K562 (cell line): ENCODE measurements around the gene JAG2. TPM values are rescaled to one million over a fixed set of nuclear protein-coding genes. Genes with fewer than 3 reads are reported as not detected.

ENCODE experiments used
- ATAC-seq: fragments of 200-7000 bp; cut with Tn5 transposase; 3 replicates; pipeline ENCODE4 v1.9.1; 2020; ENCODE audit warnings: moderate library complexity
- BruUV-seq: library from RNA; stranded (reverse); fragments of 400-500 nt; replicated peaks from 2 replicates; lab custom pipeline; 2021; lab: Mats Ljungman, UMichigan
- CTCF ChIA-PET: fragments of 300-600 bp; formaldehyde crosslinking; extraction: SDS; loops from one replicate; lab custom pipeline; 2021; ENCODE audit warnings: low intra/inter-chr PET ratio; lab: Yijun Ruan, JAX
- POLR2A ChIA-PET: fragments of 300-600, 350-650 bp; sonication (Branson Sonifier 250); formaldehyde crosslinking; extraction: SDS; loops from one replicate; lab custom pipeline; 2021; ENCODE audit warnings: antibody characterized with exemption, inconsistent platforms; lab: Yijun Ruan, JAX
- DNase-seq, 4 experiments: peaks; one replicate each; pipeline versions ENCODE4 v3.0.0 to v3.0.0-alpha.2; 2011 to 2018; ENCODE audit warnings: low spot score in 3 of 4, mixed read lengths in 3 of 4; ENCODE audit errors: extremely low read depth in 1 of 4
- FAIRE-seq: peaks from 2 replicates; lab custom pipeline; 2011; peaks lifted over from hg19 to GRCh38; lab: Jason Lieb, UNC
- H2AFZ ChIP-seq: 2 replicates; pipeline ENCODE4 v1.6.0; 2011; ENCODE audit warnings: low read depth, low read length, control low read depth, inconsistent platforms
- H3K27ac ChIP-seq: fragments of 200-600 bp; 3 replicates; pipeline ENCODE4 v1.8.0; 2011; ENCODE audit warnings: low read depth, mild to moderate bottlenecking, control low read depth, inconsistent platforms, low read length, moderate library complexity, mixed read lengths; ENCODE audit errors: extremely low read depth
- H3K27me3 ChIP-seq, 2 experiments: fragments of 300-600 bp in 1 of 2; 2 replicates in 1 of 2; 3 replicates in 1 of 2; pipeline versions ENCODE4 v1.6.0 to v1.8.0; 2011; ENCODE audit warnings: inconsistent platforms in 2 of 2, low read length in 2 of 2, mild to moderate bottlenecking in 1 of 2, mixed read lengths in 1 of 2, moderate library complexity in 1 of 2; ENCODE audit not compliant: control insufficient read depth in 2 of 2, insufficient read depth in 2 of 2
- H3K36me3 ChIP-seq: fragments of 300-600 bp; 3 replicates; pipeline ENCODE4 v1.8.0; 2011; ENCODE audit warnings: mild to moderate bottlenecking, low read length, inconsistent platforms; ENCODE audit not compliant: control insufficient read depth, insufficient read depth
- H3K4me1 ChIP-seq, 2 experiments: fragments of 200-600 bp in 1 of 2; replicated peaks in 1 of 2; 2 replicates in 1 of 2; 3 replicates in 1 of 2; pipeline versions ENCODE4 v1.5.1 to v1.8.0; 2011; ENCODE audit warnings: inconsistent platforms in 2 of 2, low read length in 2 of 2, mild to moderate bottlenecking in 1 of 2, mixed read lengths in 1 of 2, moderate library complexity in 1 of 2; ENCODE audit not compliant: control insufficient read depth in 2 of 2, insufficient read depth in 2 of 2
- H3K4me2 ChIP-seq: 2 replicates; pipeline ENCODE4 v1.6.1; 2011; ENCODE audit warnings: low read length, control low read depth, inconsistent platforms, mixed read lengths; ENCODE audit not compliant: insufficient read depth
- H3K4me3 ChIP-seq: fragments of 200-600 bp; sonication (generic), shearing (Covaris generic); 2 replicates; pipeline ENCODE4 v1.5.1; 2016; ENCODE audit warnings: control low read depth, inconsistent platforms
- H3K79me2 ChIP-seq: fragments of 200-600 bp; 3 replicates; pipeline ENCODE4 v1.8.0; 2011; ENCODE audit warnings: low read length, inconsistent platforms; ENCODE audit not compliant: control insufficient read depth, insufficient read depth
- H3K9ac ChIP-seq, 2 experiments: 2 replicates each; pipeline versions ENCODE4 v1.6.0 to v1.6.1; 2011; ENCODE audit warnings: low read depth in 2 of 2, low read length in 2 of 2, control low read depth in 1 of 2, inconsistent platforms in 1 of 2, mild to moderate bottlenecking in 1 of 2, mixed read lengths in 1 of 2; ENCODE audit not compliant: insufficient read depth in 1 of 2
- H3K9me1 ChIP-seq: one replicate; pipeline ENCODE4 v1.6.0; 2011; ENCODE audit warnings: inconsistent platforms, mild to moderate bottlenecking, low read length, moderate library complexity; ENCODE audit not compliant: control insufficient read depth, insufficient read depth
- H3K9me3 ChIP-seq: replicated peaks from 2 replicates; pipeline ENCODE4 v1.5.1; 2011; ENCODE audit warnings: low read depth, low read length, inconsistent platforms; ENCODE audit not compliant: control insufficient read depth, insufficient read depth
- H4K20me1 ChIP-seq: replicated peaks from 2 replicates; pipeline ENCODE4 v1.6.1; 2011; ENCODE audit warnings: low read length, inconsistent platforms, mixed read lengths; ENCODE audit not compliant: control insufficient read depth, insufficient read depth
- EGR1 ChIP-seq: fragments of 450-650 bp; conservative IDR thresholded peaks from 2 replicates; pipeline ENCODE4 v1.6.1; 2017; ENCODE audit warnings: mild to moderate bottlenecking
- RHOXF2B ChIP-seq: fragments of 250-450 bp; sonication (Bioruptor Pico); conservative IDR thresholded peaks from 2 replicates; pipeline ENCODE4 v1.5.1; 2021
- WGBS: fragments of 100-300 bp; shearing (Covaris generic); methylation state at CpG from one replicate; pipeline ENCODE4 v1.1.6; 2016; ENCODE audit warnings: low coverage, mixed read lengths; ENCODE audit not compliant: insufficient coverage; ENCODE audit errors: missing lambda C conversion rate; 5-methylcytosine and 5-hydroxymethylcytosine counted together
- in situ Hi-C: fragments of 300-500 bp; cut with MboI; formaldehyde crosslinking; loops from 4 replicates; pipeline ENCODE4 v1.15.0; 2018; ENCODE audit warnings: inconsistent platforms, mixed read lengths
- intact Hi-C: fragments of 100-400 bp; cut with micrococcal nuclease; formaldehyde crosslinking; loops from 2 replicates; pipeline ENCODE4 v1.14.2; 2022
- polyA plus RNA-seq, 8 experiments: library from polyadenylated mRNA; depleted of rRNA in 4 of 8; stranded (reverse) in 5 of 8; unstranded in 3 of 8; fragments of >200 nt; fragmentation: Nextera tagmentation in 2 of 8; fragmentation: Illumina TruSeq in 1 of 8; extraction: Ambion mirVana in 2 of 8; extraction: Trizol in 1 of 8; gene quantifications; 2 replicates each; pipeline versions ENCODE4 v1.2.1 to v1.2.3, GENCODE V29; 2011 to 2014; ENCODE audit warnings: inconsistent platforms in 1 of 8, missing spikeins in 1 of 8
- total RNA-seq, 7 experiments: library from RNA; depleted of rRNA in 6 of 7; stranded (reverse); fragments of >200 nt in 6 of 7; fragmentation: Illumina TruSeq in 2 of 7; extraction: Trizol in 2 of 7; gene quantifications; 2 replicates each; pipeline versions ENCODE4 v1.2.1 to v1.2.3, GENCODE V29; 2011 to 2021; ENCODE audit warnings: low replicate concordance in 1 of 7

JAG2 gene
- total and polyA plus RNA-seq, 9 of the 15 experiments (the other 6 are each of a cell fraction or from before 2014, with no cell fraction given): 0.25 to 48.4 (median 8.6) TPM

- H3K9me1 ChIP-seq: no peaks in the 10 kb centered on the region
- intact Hi-C loops: loop anchor here (5.0 kb wide), 1 partner anchor 80 kb away; no protein-coding TSS in a partner anchor
- TF ChIP-seq RHOXF2B (CRISPR knock-in tag) (no peak), EGR1 (0 out of 2 replicates have a peak, but pooled peaks have one; percentile 16)
- TF ChIP-seq, all 486 proteins: peak for 1
- Histone ChIP-seq H3K27ac (no peak overlapping the region), H3K4me1 (peaks cover 3 to 73% of the 10 kb centered on the region in 2 experiments; a peak in 3 of 5 replicates), H3K9ac (no peak overlapping the region), H3K27me3 (peaks cover 0 to 5% of the 10 kb centered on the region in 2 experiments; a peak in 1 of 5 replicates), H4K20me1 (peaks cover 12% of the 10 kb centered on the region; the same call in 1 of the 2 replicates), H3K9me3 (no peaks in the 10 kb centered on the region), H3K36me3 (no peaks in the 10 kb centered on the region), H3K4me2 (no peak overlapping the region), H3K4me3 (no peak overlapping the region), H2AFZ (no peak overlapping the region), H3K79me2 (no peaks in the 10 kb centered on the region)
- no peak for FAIRE-seq
- in situ Hi-C loops: loop anchor here (5.0 kb wide), 1 partner anchor 65 kb away; no protein-coding TSS in a partner anchor
- peak; percentile 6; the same call in 1 of the 3 replicates for ATAC-seq
- DNase-seq: no peak
- ChIA-PET CTCF (interaction anchor here (2.0 kb wide), 1 partner anchor 150 kb away, joined by 15 read pairs; no protein-coding TSS in a partner anchor), POLR2A (no interaction called here)
- no TSS peak for BruUV-seq
- WGBS: 18% methylated on average over 11 of the region's 20 CpGs
Measured at GRCh38 chr14:105201925-105202513, 33.4 kb upstream of the JAG2 start.
